H4 (cell line): Measurements from ENCODE around the gene YDJC. TPM values are rescaled to one million over a fixed set of nuclear protein-coding genes. Genes with fewer than 3 reads are reported as not detected.

Source experiments
- DNase-seq: peaks from one replicate; pipeline ENCODE4 v3.0.0-alpha.2; 2015; ENCODE audit warnings: low spot score
- total RNA-seq: library from RNA; depleted of rRNA; stranded (reverse); fragments of >200 nt; shearing (Covaris generic); gene quantifications from 2 replicates; pipeline ENCODE4 v1.2.3, GENCODE V29; 2014; rRNA removed

YDJC gene
- total RNA-seq, 1 experiment from 2014 or later = 26.7 TPM

DNA sequence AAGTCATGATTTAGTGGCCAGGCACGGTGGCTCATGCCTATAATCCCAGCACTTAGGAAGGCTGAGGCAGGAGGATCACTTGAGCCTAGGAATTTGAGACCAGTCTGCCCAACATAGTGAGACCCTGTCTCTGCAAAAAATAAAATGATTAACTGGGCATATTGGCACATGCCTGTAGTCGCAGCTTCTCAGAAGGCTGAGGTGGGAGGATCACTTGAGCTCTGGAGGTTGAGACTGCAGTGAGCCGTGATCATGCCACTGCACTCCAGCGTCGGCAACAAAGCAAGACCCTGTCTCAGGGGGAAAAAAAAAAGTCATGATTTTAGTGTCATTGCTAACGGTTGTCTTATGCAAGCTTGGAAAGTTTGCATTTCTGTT is 50.4 kb downstream of the YDJC start:
- no peak for DNase-seq

Other genes with a start within 250 kb of the YDJC start
- 0.27 TPM in 1 of 2 replicates, not detected in the other for gene RIMBP3B, start 246.3 kb downstream of the YDJC start, total RNA-seq
- 0.58 and 0.62 TPM in 2 replicates for gene HIC2, start 212.7 kb downstream of the YDJC start, total RNA-seq
- gene TMEM191C, start 162.6 kb downstream of the YDJC start, total RNA-seq = 0.25 TPM in 1 of 2 replicates, not detected in the other
- 0.27 and 0.31 TPM in 2 replicates for gene RIMBP3C, start 78.6 kb downstream of the YDJC start, total RNA-seq
- gene UBE2L3, start 62.3 kb downstream of the YDJC start, total RNA-seq = 60.5 and 61.0 TPM in 2 replicates
- gene CCDC116, start 2.7 kb upstream of the YDJC start, total RNA-seq = 0.10 TPM in 1 of 2 replicates, not detected in the other
- 33.6 and 38.7 TPM in 2 replicates for gene SDF2L1, start 12.3 kb upstream of the YDJC start, total RNA-seq
- 8.6 and 12.9 TPM in 2 replicates for gene PPIL2, start 36.0 kb upstream of the YDJC start, total RNA-seq
- 0.52 and 0.64 TPM in 2 replicates for gene YPEL1, start 105.8 kb upstream of the YDJC start, total RNA-seq
- gene MAPK1, start 237.6 kb upstream of the YDJC start, total RNA-seq = 15.1 and 22.1 TPM in 2 replicates